D721Med (cell line): ENCODE results near the gene MGLL.

Experiments
- DNase-seq: peaks from one replicate; pipeline ENCODE4 v3.0.0; 2011; ENCODE audit warnings: low spot score; ENCODE audit not compliant: insufficient read length
- FAIRE-seq: peaks from 2 replicates; lab custom pipeline; 2011; peaks lifted over from hg19 to GRCh38; lab: Jason Lieb, UNC
- CTCF ChIP-seq: IDR thresholded peaks from 2 replicates; pipeline ENCODE4 v1.5.1; 2012; ENCODE audit warnings: mild to moderate bottlenecking, control low read depth; ENCODE audit not compliant: insufficient read depth; ENCODE audit errors: missing control alignments

The MGLL gene

DNA sequence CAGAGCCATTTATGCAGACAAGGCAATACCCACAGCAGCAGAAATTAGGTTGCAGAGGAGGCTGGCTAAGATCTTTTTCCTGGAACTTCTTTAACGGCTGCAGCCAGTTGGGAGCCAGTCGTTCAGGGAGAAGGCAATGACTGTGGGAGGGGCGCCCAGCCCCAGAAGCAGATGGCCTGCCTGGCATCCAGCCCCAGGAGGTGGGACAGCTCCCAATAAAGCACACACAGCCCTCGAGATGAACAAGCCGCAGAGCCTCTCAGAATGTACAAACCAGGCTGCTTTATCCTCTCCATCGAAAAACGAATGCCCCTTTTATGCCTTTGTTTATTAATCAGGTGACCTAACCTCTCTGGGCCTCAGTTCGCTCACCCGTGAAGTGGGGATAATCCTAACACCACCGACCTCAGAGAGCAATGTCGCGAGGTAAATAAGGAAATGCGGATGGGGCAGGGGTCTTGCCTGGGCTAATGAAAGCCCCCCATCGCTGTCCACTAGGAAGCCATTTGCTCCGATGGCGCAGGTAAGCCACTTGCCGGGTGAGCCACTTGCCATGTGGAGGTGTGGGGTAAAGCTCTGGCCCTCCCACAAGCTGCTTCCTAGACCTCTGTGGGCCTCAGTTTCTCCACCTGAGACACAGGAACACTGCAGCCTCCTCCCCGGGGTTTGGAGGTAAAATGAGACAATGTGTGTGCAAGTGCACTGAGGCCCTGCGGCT, 35.8 kb downstream of the MGLL start:
- no peak for FAIRE-seq
- TF ChIP-seq CTCF: no peak
- no peak for DNase-seq

GRCh38 chr3:127785711-127786265, 36.5 kb downstream of the MGLL start:
- DNase-seq (no peak), FAIRE-seq (no peak)
- no peak for TF ChIP-seq CTCF

DNA sequence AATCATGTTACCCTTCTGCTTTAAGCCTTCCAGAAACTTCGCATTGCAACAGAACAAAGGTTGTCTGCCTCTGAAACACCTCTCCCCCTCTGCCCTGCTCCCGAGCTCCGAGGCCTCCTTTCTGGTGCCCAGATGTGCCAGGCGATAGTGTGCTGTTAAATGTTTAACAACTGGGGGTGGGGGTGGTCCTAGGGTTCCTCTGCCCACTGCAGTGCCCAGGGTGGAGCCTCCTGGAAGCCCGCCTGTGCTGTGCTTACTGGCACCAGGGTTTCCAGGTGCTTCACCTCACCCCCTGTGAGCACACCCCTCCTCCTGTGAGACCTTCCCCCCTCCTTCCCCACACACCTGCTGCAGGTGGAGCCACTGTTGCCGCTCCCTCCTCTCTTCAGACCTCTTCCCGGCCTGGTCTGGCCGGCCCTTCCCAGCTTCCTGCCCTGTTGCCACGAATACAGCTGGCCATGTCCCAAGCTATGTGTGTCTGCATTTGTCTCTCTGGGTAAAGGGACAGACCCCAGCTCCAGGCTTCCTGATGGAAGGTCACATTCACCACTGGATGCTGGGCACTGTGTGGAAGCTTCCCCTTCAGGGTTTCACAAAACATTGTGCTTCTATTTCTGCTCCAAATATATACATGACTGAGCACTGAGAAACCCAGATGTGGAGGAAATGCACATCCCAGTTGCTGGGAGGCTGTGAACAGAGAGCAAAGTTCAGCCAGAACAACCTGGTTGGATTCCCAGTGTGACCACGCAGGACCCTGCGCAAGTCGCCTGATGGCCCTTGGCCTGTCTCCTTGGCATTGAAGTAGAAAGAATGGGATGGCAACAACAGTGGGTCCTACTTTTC, 37.2 kb downstream of the MGLL start:
- no peak for DNase-seq
- no peak for TF ChIP-seq CTCF
- no peak for FAIRE-seq

GRCh38 chr3:127784283-127784682, 38.0 kb downstream of the MGLL start:
- no peak for TF ChIP-seq CTCF
- FAIRE-seq (no peak), DNase-seq (no peak)

DNA sequence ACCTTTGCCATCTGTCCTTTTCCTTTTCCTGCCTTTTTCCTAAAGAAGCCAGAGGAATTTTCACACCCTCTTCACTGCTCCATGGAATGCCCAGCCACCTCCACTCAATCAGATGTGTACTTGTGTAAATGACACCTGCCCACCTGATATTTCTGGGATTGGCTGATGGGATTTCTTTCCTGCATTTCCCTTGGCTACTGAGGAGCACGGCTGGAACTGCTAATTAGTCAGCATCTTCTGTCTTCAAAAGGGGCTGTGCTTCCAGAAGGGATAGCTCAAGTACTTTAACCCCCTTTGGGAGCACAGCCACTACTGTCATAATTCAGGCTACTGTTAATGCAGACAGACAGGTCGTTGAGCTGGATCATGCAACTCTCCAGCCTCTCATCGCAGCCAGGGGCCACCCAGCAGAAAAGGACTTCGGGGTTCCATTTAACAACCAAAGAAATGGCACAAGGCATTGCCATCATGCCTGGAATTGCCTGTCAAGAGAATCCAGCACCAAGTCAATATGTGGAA, 38.6 kb downstream of the MGLL start:
- no peak for FAIRE-seq
- no peak for TF ChIP-seq CTCF
- DNase-seq: no peak

DNA sequence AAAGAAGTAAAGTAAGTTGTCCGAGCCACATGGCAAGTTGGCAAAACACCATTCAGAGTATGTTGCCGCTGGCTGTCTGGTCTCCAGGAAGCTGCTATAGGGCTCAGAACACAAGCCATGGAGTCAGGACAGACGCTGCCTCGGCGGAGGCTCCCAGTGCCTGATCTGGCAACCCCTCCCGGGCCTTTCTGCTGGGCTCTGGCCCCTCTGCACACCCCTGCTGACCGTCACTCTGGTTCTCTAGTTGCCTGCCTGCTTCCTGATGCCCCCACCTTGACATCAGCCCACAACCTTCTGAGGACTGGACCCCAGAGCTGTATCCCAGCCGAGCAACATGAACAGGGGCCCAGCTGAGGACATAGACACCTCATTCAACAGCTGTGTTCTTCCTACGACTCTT, 39.1 kb downstream of the MGLL start:
- no peak for TF ChIP-seq CTCF
- FAIRE-seq (no peak), DNase-seq (no peak)
